ENCODE results near the gene SENP3. TPM values are rescaled to one million over a fixed set of nuclear protein-coding genes. Genes with fewer than 3 reads are reported as not detected.

The SENP3 gene
- total and polyA plus RNA-seq, 2 of the 13 experiments (the other 11 are each of a cell fraction or from before 2014, with no cell fraction given) = 55.8 to 75.4 TPM

- no peak; the same call in 1 of the 2 replicates for TF ChIP-seq CSRNP1 (CRISPR knock-in tag; IDR thresholded peaks at IDR 0.05)
- TF ChIP-seq ZNF567 (CRISPR knock-in tag; IDR thresholded peaks at IDR 0.05; ENCODE audit: borderline replicate concordance) = peak; percentile 21; the same call in 1 of the 2 replicates
- TF ChIP-seq ZBED4 (CRISPR knock-in tag; IDR thresholded peaks at IDR 0.05; ENCODE audit: borderline replicate concordance) = no peak
- TF ChIP-seq RNF2 (conservative IDR thresholded peaks at IDR 0.05; ENCODE audit: low read depth) = 0 out of 2 replicates have a peak, but pooled peaks have one; percentile 15
- TF ChIP-seq CENPBD1 (CRISPR knock-in tag; IDR thresholded peaks at IDR 0.05; ENCODE audit: borderline replicate concordance, low read depth) = no peak; the same call in 1 of the 2 replicates
- TF ChIP-seq, protein P1, sequence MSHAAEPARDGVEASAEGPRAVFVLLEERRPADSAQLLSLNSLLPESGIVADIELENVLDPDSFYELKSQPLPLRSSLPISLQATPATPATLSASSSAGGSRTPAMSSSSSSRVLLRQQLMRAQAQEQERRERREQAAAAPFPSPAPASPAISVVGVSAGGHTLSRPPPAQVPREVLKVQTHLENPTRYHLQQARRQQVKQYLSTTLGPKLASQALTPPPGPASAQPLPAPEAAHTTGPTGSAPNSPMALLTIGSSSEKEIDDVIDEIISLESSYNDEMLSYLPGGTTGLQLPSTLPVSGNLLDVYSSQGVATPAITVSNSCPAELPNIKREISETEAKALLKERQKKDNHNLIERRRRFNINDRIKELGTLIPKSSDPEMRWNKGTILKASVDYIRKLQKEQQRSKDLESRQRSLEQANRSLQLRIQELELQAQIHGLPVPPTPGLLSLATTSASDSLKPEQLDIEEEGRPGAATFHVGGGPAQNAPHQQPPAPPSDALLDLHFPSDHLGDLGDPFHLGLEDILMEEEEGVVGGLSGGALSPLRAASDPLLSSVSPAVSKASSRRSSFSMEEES (CRISPR knock-in tag; IDR thresholded peaks at IDR 0.05) = no peak
- no peak; the same call in 1 of the 2 replicates for TF ChIP-seq SPEN (CRISPR knock-in tag; IDR thresholded peaks at IDR 0.05; ENCODE audit: low read depth)
- no peak for TF ChIP-seq MIER2 (CRISPR knock-in tag; IDR thresholded peaks at IDR 0.05)
- TF ChIP-seq DNMT3B (CRISPR knock-in tag; conservative IDR thresholded peaks at IDR 0.05) = no peak
- TF ChIP-seq ZNF550 (CRISPR knock-in tag; IDR thresholded peaks at IDR 0.05; ENCODE audit: borderline replicate concordance) = no peak
- TF ChIP-seq TAF15 (IDR thresholded peaks at IDR 0.05; ENCODE audit: low read depth, low read length, poor library complexity, severe bottlenecking) = no peak
- no peak for TF ChIP-seq ETV6 (CRISPR knock-in tag; conservative IDR thresholded peaks at IDR 0.05)
- no peak for TF ChIP-seq PHF20 (CRISPR knock-in tag; IDR thresholded peaks at IDR 0.05)
- TF ChIP-seq HES4 (CRISPR knock-in tag; IDR thresholded peaks at IDR 0.05; ENCODE audit: borderline replicate concordance) = no peak; the same call in 1 of the 2 replicates
- peak in 1 of 2 experiments; percentile 75; a peak in 2 of 4 replicates for TF ChIP-seq ATF4 (CRISPR knock-in tag; IDR thresholded peaks at IDR 0.05)
- TF ChIP-seq ZNF572 (CRISPR knock-in tag; IDR thresholded peaks at IDR 0.05) = 0 out of 2 replicates have a peak, but pooled peaks have one; percentile 68
- no peak for TF ChIP-seq MTF2 (CRISPR knock-in tag; IDR thresholded peaks at IDR 0.05; ENCODE audit: borderline replicate concordance)
- no peak; the same call in 1 of the 2 replicates for TF ChIP-seq MEF2D (CRISPR knock-in tag; IDR thresholded peaks at IDR 0.05)
- TF ChIP-seq ZNF33B (CRISPR knock-in tag; IDR thresholded peaks at IDR 0.05) = no peak
- TF ChIP-seq BRD4 (CRISPR knock-in tag; IDR thresholded peaks at IDR 0.05) = no peak; the same call in 1 of the 2 replicates
Measured at GRCh38 chr17:7572588-7573323, 11.0 kb downstream of the SENP3 start (continued).
